GM18519 (cell line): ENCODE data around the gene CACNA1S.

ENCODE experiments used
- ATAC-seq: cut with Tn5 transposase; IDR thresholded peaks from one replicate; pipeline ENCODE4 v1.9.1; 2021; ENCODE audit warnings: mild to moderate bottlenecking, moderate library complexity; ENCODE audit not compliant: unreplicated experiment, low FRiP score

Gene CACNA1S

DNA sequence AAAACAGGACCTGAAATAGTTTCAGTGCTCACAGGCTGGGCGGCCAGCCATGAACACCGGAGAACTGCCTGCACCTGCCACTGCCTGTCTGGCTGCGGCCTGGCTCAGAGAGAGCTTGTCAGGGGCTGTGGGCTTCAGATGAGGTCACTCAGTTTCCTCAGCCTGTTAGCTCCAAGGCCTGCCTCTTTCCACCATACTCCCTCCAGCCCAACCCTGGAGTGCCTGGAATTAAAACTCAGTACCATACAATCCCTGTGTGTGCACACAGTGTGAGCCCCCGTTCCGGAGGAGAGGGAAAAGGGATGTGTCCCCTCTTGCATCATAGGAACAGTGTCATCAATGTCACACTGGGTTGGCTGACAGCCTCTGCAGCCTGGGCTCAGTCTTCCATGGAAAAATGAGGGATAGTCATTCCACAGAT lies 16.2 kb downstream of the CACNA1S start:
- no peak for ATAC-seq

DNA sequence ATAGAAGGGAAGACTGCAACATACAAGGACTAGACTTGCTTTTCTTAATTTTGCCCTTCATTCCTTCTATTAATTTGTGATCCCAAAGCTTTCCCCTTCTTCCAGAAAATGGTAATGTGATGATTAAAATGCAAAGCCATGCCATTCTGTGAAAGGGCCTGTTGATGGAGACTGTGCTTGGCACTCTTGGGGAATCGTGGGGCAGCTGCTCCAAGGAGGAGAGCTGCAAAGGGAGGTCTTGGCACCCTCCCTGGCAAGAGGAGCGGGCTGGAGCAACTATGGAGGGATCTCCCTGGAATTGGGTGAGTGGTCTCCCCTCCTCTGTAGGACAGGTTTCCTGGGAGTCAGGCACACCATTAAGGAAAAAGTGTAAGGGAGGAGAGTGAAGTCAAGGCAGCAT lies 16.6 kb downstream of the CACNA1S start:
- ATAC-seq, result no peak

DNA sequence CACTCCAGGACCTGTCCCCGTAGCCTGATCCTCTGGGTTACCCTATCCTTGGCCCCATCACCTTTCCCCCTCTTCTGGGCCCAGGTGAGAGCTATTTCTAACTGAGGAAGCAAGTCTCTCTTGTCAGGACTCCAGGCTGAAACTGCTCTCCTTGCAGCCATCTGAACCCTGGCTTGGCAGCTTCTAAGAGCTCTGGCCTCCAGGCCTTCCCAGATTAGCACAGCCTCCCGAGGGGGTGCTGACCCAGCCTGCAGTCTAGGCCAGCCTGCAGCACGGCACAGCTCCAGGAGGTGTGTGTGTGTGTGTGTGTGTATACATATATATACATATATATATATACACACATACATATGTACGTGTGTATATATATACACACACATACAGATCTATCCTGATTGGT lies 17.4 kb downstream of the CACNA1S start:
- no peak for ATAC-seq

DNA sequence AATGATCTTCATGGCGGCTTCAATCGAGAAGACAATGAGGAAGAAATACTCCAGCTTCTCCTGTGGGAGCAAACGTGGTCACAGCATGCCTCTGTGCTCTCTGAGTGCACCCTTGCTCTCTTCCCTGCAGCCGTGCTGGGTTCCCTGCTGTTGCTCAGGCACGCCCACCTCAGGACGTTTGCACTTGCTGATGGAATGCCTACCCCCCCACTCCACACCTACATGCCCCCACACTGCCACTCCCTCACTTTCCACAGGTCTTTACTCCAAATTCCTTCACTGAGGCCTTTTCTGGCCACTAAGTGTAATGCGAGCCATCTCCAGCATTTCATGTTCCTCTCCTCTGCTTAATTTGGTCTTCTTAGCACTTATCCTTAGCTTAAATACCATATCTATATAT lies 18.3 kb downstream of the CACNA1S start:
- ATAC-seq, result no peak

DNA sequence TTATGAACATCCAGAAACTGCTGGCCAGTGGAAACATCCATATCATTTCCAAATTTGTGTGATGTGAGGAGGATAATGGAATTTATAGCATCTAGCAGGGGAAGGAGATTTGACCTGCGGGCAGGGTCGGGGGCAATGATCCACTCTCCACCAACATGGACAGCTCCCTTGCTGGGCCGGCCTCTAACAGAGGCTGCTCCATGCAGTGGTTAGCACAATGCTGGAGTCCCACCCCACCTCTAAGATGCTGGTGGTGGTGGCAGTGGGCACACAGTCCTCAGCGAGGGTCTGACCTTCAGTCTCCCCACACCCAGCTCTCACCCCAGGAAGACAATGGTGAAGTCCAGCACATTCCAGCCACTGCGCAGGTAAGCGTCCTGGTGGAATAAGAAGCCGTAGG lies 18.7 kb downstream of the CACNA1S start:
- ATAC-seq, result no peak

DNA sequence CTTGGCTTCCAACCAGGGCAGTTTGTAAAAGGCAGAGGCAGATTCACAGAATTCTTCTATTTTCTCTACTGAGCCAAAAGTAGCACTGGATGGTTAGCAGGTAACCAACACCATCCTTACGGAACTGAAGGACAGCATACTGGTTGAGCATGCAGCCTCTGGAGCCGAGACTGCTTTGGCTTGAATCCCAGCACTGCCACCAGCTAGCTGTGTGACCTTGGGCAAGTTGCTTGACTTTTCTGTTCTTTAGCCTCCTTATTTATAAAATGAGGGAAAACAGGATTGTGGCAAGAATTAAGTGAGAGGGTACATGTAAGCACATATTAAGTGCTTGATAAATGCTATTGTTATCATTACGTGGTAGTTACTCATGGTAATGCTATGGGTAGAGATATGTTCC lies 19.5 kb downstream of the CACNA1S start:
- ATAC-seq, result no peak

DNA sequence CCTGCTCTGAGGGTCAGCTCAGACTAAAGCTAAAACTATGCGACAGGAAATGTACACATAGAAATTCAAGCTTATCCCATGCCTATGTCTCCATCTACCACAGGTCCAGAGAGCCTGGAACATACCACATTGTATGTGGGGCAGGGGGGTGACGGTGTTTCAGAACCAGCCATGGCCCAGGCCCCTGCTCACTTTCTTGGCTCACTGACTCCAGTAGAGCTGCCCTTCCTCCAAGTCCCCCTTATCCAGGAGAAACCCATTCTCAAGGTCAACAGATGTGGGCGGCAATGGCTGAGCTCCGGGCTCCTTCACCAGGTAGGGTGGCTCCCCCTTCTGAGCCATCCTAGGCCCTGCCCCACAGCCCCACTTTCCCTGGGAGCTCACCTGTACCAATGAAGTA lies 21.0 kb downstream of the CACNA1S start:
- no peak for ATAC-seq

DNA sequence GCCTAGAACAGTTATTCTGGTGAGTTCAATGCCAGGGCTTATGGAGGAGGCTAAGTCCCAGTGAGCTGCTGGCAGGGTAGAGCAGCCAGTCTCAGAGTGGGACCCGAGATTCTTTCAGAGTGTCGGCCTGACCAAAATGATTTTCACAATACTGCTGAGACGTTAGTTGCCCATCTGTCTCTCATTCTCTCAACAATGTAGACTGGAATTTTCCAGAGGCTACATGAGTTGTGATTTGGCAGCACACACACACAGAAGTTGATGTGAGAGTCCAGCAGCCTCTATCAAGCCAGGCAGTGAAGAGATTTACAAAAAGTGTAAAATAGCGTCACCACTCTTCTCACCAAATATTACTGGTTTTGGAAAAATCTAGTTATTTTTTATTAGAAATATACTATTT lies 21.7 kb downstream of the CACNA1S start:
- ATAC-seq, result no peak

DNA sequence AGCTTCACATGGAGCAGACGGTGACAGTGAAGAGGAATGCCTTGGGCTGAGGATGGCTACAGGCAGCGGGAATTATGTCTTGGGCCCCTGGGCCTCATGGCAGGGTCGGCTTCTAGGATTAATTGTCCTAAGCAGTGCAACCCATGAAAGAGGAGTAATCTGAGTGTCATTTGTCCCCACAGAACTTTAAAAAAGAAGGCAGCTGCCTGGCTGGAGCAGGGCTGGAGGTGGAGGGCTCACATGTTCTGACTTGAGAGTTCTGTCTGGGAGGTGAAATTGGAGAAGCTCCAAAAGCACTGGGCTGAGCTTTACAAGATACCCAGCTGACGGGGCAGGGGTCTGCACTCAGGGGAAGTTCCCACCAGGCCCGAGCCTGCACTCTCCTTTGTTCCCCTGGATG lies 22.6 kb downstream of the CACNA1S start:
- ATAC-seq, result no peak

DNA sequence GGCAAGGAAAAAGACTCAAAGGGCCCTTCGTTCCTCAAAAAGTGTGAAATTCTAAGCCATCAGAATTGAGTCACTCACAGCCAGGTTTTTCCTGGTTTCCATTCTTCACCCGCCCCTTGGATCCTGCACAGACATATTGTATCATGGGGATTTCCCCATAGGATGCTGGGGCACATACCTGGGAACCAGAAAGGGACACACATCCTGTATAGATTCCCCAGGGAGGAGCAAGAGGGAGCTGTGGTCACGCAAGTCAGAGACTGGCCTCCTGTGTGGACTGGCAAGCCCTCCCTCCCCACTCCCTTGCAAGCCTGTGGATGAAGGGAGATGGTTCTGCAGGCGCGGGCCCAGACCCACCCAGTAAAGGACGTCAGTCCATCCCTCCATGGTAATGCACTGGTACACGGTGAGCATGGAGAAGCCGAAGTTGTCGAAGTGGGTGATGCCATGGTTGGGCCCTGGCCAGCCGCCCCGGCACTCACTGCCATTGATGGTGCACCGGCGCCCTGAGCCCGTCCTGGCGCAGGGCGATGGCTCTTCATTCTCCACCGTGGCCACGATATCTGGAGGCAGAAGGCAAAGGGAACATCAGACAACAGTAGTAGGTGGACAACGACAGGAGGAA lies 23.2 kb downstream of the CACNA1S start:
- ATAC-seq, result no peak

DNA sequence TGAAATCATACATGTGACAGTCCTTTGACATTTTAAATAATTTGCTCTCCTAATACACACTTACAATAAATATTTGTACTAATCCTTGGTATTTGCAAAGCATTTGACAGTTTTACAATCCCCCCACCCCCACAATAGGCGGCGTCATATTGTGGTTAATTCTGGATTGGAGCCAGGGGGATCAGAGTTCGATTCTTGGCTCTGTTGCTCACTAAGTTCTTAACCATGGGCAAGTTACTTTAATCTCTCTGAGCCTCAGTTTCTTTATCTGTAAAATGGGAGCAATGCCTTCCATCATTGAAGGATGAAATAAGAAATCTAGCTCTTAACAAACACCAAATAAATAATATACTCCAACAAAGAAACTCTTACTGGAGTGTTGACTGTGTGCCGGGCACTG lies 23.8 kb downstream of the CACNA1S start:
- ATAC-seq, result no peak

DNA sequence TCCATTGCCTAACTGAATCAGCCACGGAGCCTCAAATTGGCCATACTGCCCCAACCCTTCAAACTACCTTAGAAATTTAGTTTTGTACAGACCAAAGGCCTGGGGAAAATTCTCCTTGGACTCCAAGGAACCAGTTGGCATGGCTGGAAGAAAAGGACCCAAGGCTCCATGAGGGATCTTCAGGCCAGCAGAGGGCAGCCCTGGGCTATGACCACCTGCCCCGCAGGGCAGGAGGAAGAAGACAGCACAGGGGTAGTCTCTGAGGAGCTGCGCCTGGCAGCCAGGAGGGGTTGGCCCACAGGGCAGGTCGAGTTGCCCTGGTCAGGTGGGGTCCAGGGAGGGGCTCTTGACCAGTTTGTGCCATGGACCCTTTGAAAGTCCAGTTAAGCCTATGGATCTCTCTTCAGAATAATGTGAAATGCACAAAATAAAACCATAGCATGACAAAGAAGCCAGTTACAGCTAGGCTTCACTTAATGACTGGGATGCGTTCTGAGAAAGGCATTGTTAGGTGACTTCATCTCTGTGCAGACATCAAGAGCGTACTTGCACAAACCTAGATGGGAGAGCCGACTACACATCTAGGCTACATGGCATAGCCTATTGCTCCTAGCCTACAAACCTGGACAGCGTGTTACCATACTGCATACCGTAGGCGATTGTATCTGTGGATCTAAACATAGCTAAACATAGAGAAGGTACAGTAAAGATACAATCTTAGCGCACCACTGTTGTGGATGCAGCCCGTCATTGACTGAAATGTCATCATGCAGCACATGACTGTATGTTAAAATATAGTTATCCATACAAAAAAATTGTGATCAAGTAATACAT lies 26.1 kb downstream of the CACNA1S start:
- ATAC-seq, result no peak

DNA sequence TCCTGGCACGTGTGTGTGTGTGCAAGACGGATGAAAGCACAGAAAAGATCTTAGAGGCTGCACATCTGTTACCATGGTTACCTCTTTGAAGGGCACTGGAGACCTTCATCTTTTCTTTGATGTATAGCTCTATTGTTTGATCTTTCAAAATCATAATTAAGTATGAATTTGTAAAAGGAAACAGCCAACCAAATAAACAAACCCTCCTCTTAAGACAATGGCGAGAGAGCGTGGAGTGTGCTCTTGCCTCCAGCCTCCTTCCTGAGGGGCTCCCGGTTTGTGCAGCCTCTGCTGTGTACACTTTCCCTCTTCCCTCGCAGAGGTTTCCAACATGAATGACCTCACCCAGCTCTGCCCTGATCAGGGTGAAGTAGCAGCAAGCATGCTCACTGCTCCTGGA lies 27.9 kb downstream of the CACNA1S start:
- no peak for ATAC-seq

DNA sequence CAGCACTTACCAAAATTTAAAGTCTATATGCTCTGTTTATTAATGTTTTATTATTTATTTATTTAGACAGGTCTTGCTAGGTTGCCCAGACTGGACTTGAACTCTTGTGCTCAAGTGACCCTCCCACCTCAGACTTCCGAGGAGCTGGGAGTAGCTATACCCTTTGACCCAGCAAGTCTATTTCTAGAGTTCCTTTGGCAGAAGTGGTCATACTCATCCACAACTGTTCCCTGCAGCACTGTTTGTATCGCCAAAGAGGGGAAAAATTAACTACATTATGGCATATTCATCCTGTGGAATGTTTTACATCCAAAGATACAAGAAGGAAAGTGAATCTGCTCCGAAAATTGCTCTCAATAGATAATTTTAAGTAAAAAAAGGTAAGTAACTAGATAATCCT lies 28.5 kb downstream of the CACNA1S start:
- ATAC-seq, result no peak

DNA sequence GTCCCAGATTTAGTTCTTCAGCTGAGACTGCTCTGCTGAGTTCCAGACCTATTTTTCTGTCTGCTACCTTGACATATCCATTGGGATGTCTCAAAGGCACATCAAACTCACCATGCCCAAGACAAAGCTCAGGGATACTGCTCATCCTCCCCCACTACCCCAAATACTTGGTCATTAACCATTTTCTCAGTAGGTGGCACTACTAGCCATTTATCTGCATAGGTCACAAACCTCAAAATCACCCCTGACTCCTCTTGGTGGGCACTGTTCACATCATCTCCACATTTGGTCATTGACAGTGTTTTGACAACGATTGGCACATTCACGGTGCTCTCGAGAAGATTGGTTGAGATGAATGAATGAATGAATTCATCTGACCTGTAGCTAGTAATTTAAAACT lies 32.1 kb downstream of the CACNA1S start:
- ATAC-seq, result no peak

DNA sequence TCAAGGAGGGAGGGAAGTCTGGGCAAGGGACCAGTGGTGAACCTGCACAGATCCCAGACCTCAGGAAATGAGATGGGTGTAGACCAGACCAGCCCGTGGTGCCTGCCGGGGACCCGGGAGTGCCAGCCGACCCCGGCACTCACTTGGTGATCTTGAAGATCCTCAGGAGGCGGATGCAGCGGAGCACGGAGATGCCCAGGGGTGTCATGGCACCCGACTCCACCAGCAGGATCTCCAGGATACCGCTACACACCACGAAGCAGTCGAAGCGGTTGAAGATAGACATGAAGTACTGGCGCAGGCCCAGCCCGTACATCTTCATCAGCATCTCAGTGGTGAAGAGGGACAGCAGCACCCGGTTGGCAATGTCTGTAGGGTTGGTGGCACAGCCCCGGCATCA lies 34.5 kb downstream of the CACNA1S start:
- no peak for ATAC-seq

DNA sequence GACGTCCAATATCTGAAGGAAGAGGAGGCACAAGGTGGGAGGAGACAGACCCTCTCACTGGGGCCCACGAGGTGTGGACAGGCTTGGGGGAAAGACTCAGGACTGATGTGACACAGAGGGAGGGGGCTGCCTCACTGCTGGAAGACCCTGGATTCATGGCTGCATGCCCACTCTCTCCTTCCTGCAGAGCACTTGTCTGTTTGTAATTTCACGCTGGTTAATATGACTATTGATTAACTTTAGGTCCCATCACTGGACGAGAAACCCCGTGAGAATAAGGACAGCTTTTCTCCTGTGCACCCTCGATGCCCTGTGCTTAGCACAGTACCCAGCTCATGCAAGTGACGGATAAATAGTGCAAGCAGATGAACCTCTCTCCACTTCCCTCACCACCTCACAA lies 35.1 kb downstream of the CACNA1S start:
- ATAC-seq, result no peak

DNA sequence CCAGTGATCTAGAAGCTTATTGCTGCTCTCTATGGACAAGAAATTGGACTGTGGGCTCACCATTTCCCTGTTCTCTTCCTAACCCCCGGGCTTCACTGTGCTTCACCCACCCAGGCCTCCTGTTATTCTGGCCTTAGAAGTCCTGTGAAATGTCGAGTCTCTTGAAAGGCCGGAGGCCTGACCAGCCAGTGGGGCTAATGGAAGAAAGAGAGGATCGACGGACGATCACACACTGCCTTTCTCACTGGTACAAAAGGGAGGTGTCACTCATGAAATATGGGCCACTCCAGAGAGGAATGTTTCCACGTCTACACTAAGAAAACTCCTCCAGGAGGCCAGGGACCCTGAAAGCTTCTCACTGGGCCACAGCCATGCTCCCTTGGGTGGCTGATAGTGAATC lies 36.1 kb downstream of the CACNA1S start:
- ATAC-seq, result no peak

DNA sequence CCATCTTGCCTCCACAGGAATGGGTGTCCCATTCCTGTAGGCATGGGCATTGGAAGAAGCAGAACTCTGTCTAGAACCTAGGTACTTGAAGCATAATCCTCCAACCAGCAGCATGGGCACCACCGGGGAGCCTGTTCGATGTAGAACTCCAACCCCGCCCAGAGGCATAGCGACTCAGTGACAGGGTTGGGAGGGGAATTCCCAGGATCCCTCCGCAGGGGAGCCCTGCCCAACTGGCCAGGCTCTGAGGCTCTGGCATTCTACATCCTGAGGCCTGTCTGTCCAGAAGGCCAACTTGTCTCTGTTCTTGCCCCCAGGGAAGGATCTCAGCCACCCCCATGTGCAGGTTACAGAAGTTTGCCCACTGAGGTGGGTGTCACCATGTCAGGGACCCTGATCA lies 38.2 kb downstream of the CACNA1S start:
- no peak for ATAC-seq

DNA sequence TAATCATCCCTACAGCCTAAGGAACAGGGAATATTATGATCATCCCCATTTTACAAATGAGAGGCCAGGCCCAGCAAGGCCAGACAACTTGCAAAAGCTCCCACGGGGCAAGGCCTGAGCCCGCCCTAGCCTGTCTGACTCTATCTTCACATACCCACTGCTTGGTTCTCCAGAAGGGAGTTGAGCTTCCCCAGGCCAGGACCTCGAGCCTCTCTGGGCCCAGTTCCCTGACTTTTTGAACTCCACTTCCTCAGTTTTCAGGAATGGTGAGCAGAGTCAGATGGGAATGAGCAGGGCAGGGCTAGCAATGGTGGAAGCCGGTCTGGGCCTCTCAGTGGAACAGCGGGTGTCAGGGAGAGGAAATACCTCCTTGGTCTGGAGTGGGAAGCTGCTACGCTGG lies 39.3 kb downstream of the CACNA1S start:
- no peak for ATAC-seq

DNA sequence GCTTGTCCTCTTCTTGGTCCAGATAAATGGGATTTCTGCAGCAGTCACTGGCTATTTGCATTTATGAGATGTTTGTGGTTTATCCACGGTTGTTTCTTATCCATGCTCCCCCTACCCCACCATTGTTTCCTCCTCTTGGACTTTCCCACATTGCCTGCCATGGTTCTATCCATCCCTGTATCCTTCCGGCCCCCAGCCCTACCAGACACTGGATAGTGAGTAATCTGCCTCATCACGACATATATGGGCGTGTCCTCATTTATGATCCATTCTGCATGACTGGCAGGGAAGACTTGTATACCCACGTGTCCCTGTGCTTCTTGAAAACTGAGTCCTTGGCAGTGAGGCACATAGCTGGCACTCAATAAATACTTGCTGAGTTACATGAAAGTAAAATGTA lies 40.1 kb downstream of the CACNA1S start:
- no peak for ATAC-seq

DNA sequence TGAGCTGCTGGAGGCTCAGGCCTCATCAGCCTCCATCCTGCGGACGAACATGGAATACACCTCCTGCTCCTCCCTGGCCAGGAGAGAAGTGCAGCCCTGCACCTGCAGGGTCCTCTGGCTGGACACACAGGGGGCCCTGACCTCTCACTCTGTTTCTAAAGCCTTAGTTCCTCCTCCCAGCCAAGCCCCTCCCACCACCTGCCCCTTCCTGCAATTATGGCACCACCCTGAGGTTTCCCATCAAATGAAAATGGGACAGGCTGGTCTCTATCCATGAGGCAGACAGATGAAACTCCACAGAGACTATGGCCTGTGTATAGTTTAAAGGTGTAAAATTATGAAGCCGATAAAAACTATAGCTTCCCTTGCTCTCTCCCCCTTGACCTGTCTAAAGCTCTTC lies 42.6 kb downstream of the CACNA1S start:
- ATAC-seq, result no peak
